Esophagus squamous epithelium (tissue), 4 donors: Measurements from ENCODE around the gene RNF34.
A peak's percentile ranks its signal among the peaks of the same experiment; 100 is the strongest.

Source experiments
- CTCF ChIP-seq, 6 experiments: fragments of 450-650 bp in 4 of 6; fragments of 200-600 bp in 2 of 6; sonication (generic) in 2 of 6; IDR thresholded peaks; one replicate each; pipeline ENCODE4 v1.5.1; 2016 to 2019; ENCODE audit warnings: antibody characterized with exemption in 6 of 6, mild to moderate bottlenecking in 4 of 6, moderate library complexity in 4 of 6
- POLR2A ChIP-seq, 4 donors: fragments of 450-650 bp; IDR thresholded peaks; one replicate each; pipeline ENCODE4 v1.6.1; 2017; ENCODE audit warnings: antibody characterized with exemption in 4 of 4, mild to moderate bottlenecking in 4 of 4, moderate library complexity in 3 of 4

GRCh38 chr12:121466794-121467637, 67.1 kb downstream of the RNF34 start:
- no peak for TF ChIP-seq CTCF (IDR thresholded peaks at IDR 0.05)
- TF ChIP-seq POLR2A (IDR thresholded peaks at IDR 0.05), result peak in 2 of 4 donors; percentile 56 to 63
